ENCODE measurements around the gene MAP3K21. TPM values are rescaled to one million over a fixed set of nuclear protein-coding genes. Genes with fewer than 3 reads are reported as not detected.

MAP3K21 gene
- total RNA-seq, 2 experiments from 2014 or later, result 1.3 to 1.5 TPM

DNA sequence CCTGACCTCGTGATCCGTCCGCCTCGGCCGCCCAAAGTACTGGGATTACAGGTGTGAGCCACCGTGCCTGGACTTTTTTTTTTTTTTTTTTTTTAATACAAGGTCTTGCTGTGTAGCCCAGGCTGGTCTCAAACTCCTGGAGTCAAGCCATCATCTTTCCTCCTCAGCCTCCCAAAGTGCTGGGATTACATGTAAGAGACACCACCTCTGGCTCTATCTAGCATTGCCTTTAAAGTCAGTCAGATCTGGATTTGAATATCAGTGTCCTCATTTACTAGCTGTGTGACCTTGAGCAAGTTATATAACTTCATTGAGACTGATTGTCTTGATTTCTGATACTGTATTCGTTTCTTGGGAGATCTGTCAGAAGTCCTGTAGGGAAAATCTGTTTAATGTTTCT lies 6.6 kb downstream of the MAP3K21 start:
- Mint-ChIP-seq H3K27me3 (peaks cover 42% of the 10 kb centered on the region), H3K4me3 (no peak overlapping the region), H3K27ac (no peak overlapping the region), H3K9me3 (no peaks in the 10 kb centered on the region), H3K36me3 (no peaks in the 10 kb centered on the region), H3K4me1 (no peaks in the 10 kb centered on the region)
- POLR2A ChIA-PET, result no interaction called here
- ATAC-seq (ENCODE audit: low read depth) (no peak), DNase-seq (no peak)

DNA sequence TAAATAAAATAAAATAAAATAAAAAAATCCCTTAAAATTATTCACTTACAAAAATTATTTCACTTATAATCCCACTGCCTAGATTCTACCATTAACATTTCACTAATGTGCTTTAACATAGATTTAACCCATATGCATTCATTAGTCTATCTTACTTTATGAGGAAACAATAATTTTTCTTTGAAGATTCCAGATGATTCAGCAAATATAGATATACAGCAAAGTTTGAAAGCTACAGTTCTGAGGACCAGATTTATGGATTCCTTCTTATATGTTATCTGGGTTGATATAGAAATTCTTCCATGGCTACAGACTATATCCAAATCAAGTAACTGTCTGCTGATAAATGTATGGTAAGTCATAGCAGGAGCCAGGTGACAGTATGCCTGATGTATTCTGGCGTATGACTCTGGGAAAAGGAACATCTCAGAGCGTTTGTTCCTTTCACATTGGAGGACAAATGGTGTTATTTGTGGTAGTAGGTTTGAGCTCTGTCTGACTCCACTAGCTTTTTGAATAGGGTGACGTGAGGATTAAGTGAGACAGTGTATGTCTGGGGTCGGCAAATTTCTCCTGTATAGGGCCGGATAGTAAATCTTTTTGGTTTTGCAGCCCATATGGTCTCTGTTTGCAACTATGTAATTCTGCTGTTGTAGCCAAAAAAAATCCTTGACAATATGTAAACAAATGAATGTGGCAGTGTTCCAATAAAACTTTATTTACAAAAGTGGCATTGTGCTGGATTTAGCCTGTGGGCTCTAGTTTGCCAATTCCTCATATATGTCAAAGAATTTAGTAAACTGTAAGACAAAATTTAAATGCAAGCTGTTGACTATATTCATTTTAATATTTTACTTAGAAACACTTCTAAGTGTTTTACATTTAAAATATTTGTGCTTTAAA lies 9.3 kb downstream of the MAP3K21 start:
- no peak overlapping the region for H3K4me3 Mint-ChIP-seq
- no peaks in the 10 kb centered on the region for H3K4me1 Mint-ChIP-seq
- no peaks in the 10 kb centered on the region for H3K9me3 Mint-ChIP-seq
- no peak for ATAC-seq (ENCODE audit: low read depth)
- H3K27ac Mint-ChIP-seq, result no peak overlapping the region
- H3K27me3 Mint-ChIP-seq, result peaks cover 43% of the 10 kb centered on the region
- DNase-seq, result no peak
- H3K36me3 Mint-ChIP-seq, result no peaks in the 10 kb centered on the region
- POLR2A ChIA-PET, result no interaction called here

DNA sequence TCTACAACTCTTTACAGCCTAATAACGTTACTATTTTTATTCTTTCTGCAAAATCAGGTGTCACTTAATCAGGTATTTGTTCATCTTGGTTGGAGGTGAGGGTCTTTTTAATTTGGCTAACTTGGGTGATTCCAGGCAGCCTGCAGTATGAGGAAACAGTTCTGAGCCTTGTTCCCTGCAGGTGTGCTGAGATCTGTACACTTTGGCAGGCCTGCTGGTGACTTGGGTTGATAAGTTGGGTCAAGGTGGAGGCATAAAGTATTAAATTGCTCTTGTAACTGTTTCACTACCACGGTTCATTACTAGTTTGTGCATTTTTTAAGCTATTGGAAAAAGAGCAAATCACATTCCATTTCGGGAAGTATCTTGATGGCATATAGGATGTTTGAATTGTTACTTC lies 10.0 kb downstream of the MAP3K21 start:
- ATAC-seq (ENCODE audit: low read depth) (no peak), DNase-seq (no peak)
- H3K4me1 Mint-ChIP-seq, result no peaks in the 10 kb centered on the region
- no peak overlapping the region for H3K27ac Mint-ChIP-seq
- no peaks in the 10 kb centered on the region for H3K36me3 Mint-ChIP-seq
- H3K4me3 Mint-ChIP-seq, result no peak overlapping the region
- POLR2A ChIA-PET, result no interaction called here
- peaks cover 42% of the 10 kb centered on the region for H3K27me3 Mint-ChIP-seq
- H3K9me3 Mint-ChIP-seq, result no peaks in the 10 kb centered on the region

DNA sequence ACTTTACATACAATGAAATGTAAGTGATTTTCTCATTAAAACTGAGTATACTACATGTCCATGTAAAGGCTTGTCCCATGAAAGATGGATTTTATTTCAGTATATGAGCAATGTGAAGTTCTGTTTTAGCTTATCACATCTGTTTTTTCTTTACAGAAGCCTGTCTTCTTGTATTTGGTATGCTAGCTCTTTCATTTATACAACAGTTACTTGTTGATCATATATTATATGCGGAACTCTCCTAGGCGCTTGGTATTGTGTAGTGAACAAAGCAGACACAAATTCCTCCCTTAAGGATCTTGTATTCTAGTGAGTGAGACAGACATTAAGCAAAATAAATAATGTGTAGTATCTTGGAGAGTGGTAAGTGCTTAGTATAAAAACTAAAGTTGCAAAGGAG lies 10.6 kb downstream of the MAP3K21 start:
- no peak for DNase-seq
- Mint-ChIP-seq H3K4me1 (no peaks in the 10 kb centered on the region), H3K9me3 (no peaks in the 10 kb centered on the region), H3K27me3 (peaks cover 40% of the 10 kb centered on the region), H3K4me3 (no peak overlapping the region), H3K36me3 (no peaks in the 10 kb centered on the region), H3K27ac (no peak overlapping the region)
- ATAC-seq (ENCODE audit: low read depth), result no peak
- POLR2A ChIA-PET, result no interaction called here

DNA sequence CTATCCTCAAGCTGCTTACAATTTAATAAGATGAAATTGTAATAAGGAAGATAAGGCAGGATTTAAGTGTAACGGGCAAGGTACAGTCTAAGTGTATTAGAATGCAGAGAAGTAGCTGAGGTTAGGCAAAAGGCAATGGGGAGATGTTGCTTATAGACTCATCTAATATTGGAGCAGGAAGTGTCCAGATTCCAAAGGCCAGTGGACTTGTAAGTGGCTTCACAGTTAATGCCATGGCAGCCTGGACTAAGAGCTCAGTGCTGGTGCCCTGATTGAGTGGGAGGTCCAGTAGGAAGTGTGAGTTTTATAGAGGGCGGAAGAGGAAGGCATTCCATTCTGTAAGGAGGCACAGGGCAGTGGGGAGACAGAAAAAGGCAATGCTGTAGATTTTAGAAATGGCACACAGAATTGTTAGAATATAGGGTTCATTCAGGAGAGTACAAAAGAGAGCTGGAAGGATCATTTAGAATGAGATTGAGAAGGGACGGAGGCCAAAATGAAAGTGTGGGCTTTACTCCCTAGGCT lies 12.6 kb downstream of the MAP3K21 start:
- Mint-ChIP-seq H3K27me3 (peaks cover 44% of the 10 kb centered on the region), H3K4me1 (no peaks in the 10 kb centered on the region), H3K9me3 (peaks cover 2% of the 10 kb centered on the region), H3K27ac (no peak overlapping the region), H3K4me3 (no peak overlapping the region), H3K36me3 (no peaks in the 10 kb centered on the region)
- DNase-seq (no peak), ATAC-seq (ENCODE audit: low read depth) (no peak)
- POLR2A ChIA-PET, result no interaction called here

DNA sequence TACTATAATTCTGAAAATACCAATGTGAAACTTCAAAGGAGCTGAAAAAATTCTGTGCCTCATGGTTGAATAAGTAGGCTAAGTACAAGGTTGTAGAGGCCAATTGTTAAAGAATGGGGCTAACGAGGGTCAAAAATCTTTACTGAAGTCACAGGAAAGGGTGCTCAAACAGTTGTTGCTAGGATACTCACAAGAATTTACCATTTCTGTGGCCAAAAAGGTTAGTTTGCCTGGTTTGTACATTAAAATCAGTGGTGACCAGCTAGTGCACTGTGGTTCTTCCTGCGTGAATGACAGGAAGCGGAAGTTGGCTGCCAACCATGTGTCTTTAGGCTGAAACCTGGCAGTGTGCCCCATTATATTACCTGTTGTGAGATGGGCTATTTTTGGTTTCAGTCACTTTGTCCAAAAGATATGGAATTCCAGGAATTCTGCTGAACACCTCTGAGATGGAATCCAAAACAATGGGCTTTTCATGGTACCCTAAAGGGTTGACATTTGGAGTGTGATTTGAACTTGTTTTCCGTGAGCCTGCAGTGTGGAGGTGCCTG lies 13.5 kb downstream of the MAP3K21 start:
- H3K27me3 Mint-ChIP-seq, result peaks cover 43% of the 10 kb centered on the region

DNA sequence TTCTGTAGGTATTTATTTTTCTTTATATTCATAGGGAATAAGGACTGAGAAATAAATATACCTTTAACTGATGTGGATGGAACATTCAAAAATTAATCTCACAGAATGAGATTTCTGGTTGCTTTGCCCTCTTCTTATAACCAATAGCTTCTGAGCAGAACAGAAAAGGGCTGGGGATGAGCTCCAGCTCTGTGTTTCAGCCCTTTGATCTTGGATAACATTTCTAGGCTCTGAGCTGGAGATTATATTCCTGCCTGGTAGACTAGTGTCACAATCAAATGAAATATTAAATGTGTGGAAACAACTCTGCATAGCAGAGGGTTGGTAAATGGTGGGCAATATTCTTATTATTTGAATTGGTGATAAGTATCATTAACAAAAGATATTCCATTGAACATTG lies 14.6 kb downstream of the MAP3K21 start:
- Mint-ChIP-seq H3K4me3 (no peak overlapping the region), H3K27ac (no peak overlapping the region), H3K27me3 (peaks cover 34% of the 10 kb centered on the region), H3K36me3 (no peaks in the 10 kb centered on the region), H3K4me1 (no peaks in the 10 kb centered on the region), H3K9me3 (peaks cover 2% of the 10 kb centered on the region)
- no peak for DNase-seq
- POLR2A ChIA-PET, result no interaction called here
- no peak for ATAC-seq (ENCODE audit: low read depth)

More for the DNA sequence above, 13.5 kb downstream of the MAP3K21 start:
- Mint-ChIP-seq H3K4me3 (no peak overlapping the region), H3K27ac (no peak overlapping the region), H3K9me3 (peaks cover 2% of the 10 kb centered on the region), H3K4me1 (no peaks in the 10 kb centered on the region), H3K36me3 (no peaks in the 10 kb centered on the region)
- DNase-seq (no peak), ATAC-seq (ENCODE audit: low read depth) (no peak)
- POLR2A ChIA-PET, result no interaction called here

DNA sequence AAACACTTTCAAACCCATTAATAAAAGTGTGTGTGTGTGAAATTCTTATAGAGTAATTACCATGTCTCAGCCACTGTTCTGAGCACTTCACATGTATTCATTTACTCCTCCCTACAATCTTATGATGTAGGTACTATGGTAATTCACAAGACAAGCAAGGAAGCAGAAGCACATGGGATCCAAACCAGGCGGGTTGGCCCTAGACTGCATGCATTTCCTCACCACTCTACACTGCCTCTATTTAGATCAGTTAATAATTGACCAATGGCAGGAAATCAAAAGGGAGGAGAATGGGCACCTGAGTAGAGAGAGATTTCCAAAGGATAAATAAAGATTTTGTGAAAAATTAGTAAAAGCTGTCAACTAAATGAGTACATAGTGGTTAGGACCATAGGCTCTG lies 15.7 kb downstream of the MAP3K21 start:
- ATAC-seq (ENCODE audit: low read depth), result no peak

DNA sequence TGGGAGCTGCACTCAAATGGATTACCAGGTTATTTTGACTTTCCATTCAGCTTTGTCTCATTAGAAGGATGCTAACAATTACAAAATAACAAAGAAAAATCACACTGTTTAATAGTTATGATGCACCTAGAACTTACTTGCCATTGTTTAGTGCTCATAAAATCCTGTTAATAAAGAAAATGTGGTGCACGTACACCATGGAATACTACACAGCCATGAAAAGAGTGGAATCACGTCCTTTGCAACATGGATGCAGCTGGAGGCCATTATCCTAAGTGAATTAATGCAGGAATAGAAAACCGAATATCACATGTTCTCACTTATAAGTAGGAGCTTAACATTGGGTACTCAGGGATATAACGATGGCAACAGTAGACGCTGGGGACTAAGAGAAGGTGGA lies 19.8 kb downstream of the MAP3K21 start:
- Mint-ChIP-seq H3K27me3 (peaks cover 13% of the 10 kb centered on the region), H3K4me1 (no peaks in the 10 kb centered on the region)

More for the DNA sequence above, 15.7 kb downstream of the MAP3K21 start:
- Mint-ChIP-seq H3K4me3 (no peak overlapping the region), H3K4me1 (no peaks in the 10 kb centered on the region), H3K27ac (no peak overlapping the region), H3K27me3 (peaks cover 32% of the 10 kb centered on the region), H3K9me3 (peaks cover 2% of the 10 kb centered on the region), H3K36me3 (no peaks in the 10 kb centered on the region)
- DNase-seq, result no peak
- POLR2A ChIA-PET, result no interaction called here

DNA sequence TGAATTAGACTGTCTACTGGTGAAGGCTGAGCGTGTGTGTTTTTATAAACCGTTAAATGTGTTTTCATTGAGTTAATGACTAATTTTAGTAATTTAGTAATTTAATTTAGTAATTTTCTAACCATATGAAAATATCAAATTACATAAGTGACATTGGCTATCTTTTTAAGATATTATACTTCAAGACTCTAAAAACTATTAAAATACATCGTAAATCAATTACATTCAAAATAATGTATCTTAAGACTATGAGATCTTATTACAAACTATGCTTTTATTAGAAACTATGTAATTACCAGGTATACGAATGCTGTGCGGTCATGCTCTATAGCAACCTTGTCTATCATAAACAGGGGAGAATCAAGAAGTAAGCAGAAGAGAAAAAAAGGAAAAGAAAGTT lies 21.6 kb downstream of the MAP3K21 start:
- Mint-ChIP-seq H3K4me3 (no peak overlapping the region), H3K36me3 (no peaks in the 10 kb centered on the region), H3K27me3 (peaks cover 6% of the 10 kb centered on the region), H3K4me1 (no peaks in the 10 kb centered on the region), H3K9me3 (no peaks in the 10 kb centered on the region), H3K27ac (no peak overlapping the region)
- POLR2A ChIA-PET, result no interaction called here
- ATAC-seq (ENCODE audit: low read depth) (no peak), DNase-seq (no peak)

More for the DNA sequence above, 19.8 kb downstream of the MAP3K21 start:
- DNase-seq, result no peak
- POLR2A ChIA-PET, result no interaction called here
- ATAC-seq (ENCODE audit: low read depth), result no peak
- H3K36me3 Mint-ChIP-seq, result no peaks in the 10 kb centered on the region
- no peak overlapping the region for H3K27ac Mint-ChIP-seq
- H3K4me3 Mint-ChIP-seq, result no peak overlapping the region
- peaks cover 2% of the 10 kb centered on the region for H3K9me3 Mint-ChIP-seq

DNA sequence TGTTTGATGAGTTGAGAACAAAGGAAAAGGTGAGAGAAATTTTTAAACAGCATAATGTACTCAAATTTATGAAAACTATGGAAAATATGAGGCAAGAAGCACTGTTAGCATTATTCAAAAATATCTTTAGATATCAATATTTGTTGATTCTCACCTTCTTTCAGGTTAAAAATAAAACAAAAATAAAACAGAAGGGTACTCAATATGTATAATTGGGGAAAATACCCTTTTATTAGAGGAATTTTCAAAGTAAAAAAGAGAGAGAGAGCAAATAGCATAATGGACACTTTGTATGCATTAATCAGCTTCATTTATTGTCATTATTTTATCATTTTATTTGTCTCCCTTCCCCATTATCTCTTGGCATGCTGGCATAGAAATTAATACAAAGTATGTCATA lies 27.5 kb downstream of the MAP3K21 start:
- ATAC-seq (ENCODE audit: low read depth) (no peak), DNase-seq (no peak)
- H3K27me3 Mint-ChIP-seq, result peaks cover 10% of the 10 kb centered on the region
- H3K36me3 Mint-ChIP-seq, result no peaks in the 10 kb centered on the region
- no peak overlapping the region for H3K27ac Mint-ChIP-seq
- no peaks in the 10 kb centered on the region for H3K9me3 Mint-ChIP-seq
- POLR2A ChIA-PET, result no interaction called here
- no peak overlapping the region for H3K4me3 Mint-ChIP-seq
- H3K4me1 Mint-ChIP-seq, result peaks cover 3% of the 10 kb centered on the region

DNA sequence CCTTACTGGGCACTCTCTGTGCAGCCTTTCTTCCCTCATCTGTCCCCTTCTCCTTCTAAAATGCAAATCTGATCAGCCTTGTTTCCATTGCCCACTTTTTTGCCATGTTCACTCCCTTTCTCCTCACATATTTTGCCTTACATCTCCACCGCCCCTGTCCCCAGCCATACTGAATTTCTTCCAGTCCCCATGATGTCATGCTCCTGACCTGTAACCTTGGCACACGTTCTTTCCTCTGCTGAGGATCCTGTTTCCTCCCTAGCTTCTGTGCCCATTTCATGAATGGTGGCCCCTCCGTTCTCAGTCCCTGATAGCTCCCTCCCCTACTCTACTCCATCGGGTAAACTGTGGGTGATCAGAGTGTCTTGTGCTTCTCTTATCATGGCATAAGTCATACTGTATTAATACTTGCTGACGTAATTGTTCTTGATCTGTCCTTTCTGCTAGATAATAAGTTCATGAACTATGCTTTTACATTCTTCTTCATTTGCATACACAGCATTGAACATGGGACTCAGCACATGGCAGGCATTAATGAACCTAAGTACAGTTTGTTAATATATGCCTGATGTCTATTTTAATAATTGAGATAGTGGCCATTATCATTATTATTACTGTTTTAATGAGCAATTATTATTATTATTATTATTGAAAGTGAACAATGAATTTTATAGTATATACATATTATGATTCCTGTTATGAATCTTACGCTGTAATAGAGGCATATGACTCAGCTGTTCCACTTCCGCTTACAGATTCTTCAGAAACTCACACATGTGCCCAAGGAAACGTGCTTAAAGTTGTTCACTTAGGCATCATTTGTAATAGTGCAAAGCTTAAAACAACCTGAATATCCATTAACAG lies 28.5 kb downstream of the MAP3K21 start:
- POLR2A ChIA-PET, result no interaction called here
- no peaks in the 10 kb centered on the region for H3K9me3 Mint-ChIP-seq
- DNase-seq (no peak), ATAC-seq (ENCODE audit: low read depth) (no peak)
- peaks cover 3% of the 10 kb centered on the region for H3K4me1 Mint-ChIP-seq
- H3K27me3 Mint-ChIP-seq, result peaks cover 8% of the 10 kb centered on the region
- H3K36me3 Mint-ChIP-seq, result no peaks in the 10 kb centered on the region
- no peak overlapping the region for H3K4me3 Mint-ChIP-seq
- no peak overlapping the region for H3K27ac Mint-ChIP-seq

DNA sequence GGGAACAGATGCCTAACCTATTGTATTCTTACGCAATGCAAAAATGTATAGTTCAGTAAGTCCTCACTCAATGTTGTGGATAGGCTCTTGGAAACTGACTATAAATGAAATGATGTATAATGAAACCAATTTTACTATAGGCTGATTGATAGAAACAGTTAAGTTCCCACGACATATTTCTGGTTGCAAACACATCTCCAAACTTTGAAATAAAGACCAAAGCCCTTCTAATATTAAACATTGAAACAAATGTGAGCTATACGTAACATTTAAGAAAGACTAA lies 29.1 kb downstream of the MAP3K21 start:
- Mint-ChIP-seq H3K36me3 (no peaks in the 10 kb centered on the region), H3K4me1 (peaks cover 3% of the 10 kb centered on the region), H3K27ac (no peak overlapping the region), H3K27me3 (peaks cover 5% of the 10 kb centered on the region), H3K4me3 (no peak overlapping the region), H3K9me3 (no peaks in the 10 kb centered on the region)
- ATAC-seq (ENCODE audit: low read depth) (no peak), DNase-seq (no peak)
- POLR2A ChIA-PET, result no interaction called here

Measured in activated naive CD8-positive, alpha-beta T cell treated with anti-CD3 and anti-CD28 coated beads, Interleukin-2, amount 10 ng/mL, durations not matched to agents 7 days and 5 days (primary cell).